ENCODE results near the gene SERPINA12. TPM values are rescaled to one million over a fixed set of nuclear protein-coding genes. Genes with fewer than 3 reads are reported as not detected.

The SERPINA12 gene
- total and polyA plus RNA-seq, 2 experiments from 2014 or later, result not detected

GRCh38 chr14:94465042-94465441, 44.2 kb downstream of the SERPINA12 start:
- peaks cover 24% of the 10 kb centered on the region for H3K36me3 Mint-ChIP-seq (ENCODE audit: low read depth)
- H3K27ac ChIP-seq (ENCODE audit: low read depth), result no peak overlapping the region

More at GRCh38 chr14:94465042-94465441, 44.2 kb downstream of the SERPINA12 start:
- H3K4me3 Mint-ChIP-seq, result no peak overlapping the region
- no peak for ATAC-seq
- no peak overlapping the region for H2AFZ ChIP-seq
- no peak overlapping the region for H3K27ac Mint-ChIP-seq
- peaks cover 15% of the 10 kb centered on the region for H3K9me2 ChIP-seq (ENCODE audit: insufficient read depth)
- H4K20me1 ChIP-seq (replicated peaks; ENCODE audit: insufficient read depth), result no peaks in the 10 kb centered on the region
- no peak overlapping the region for H3K4me3 ChIP-seq
- H3K27me3 Mint-ChIP-seq (ENCODE audit: insufficient read depth, low read depth, poor library complexity), result peaks cover 1% of the 10 kb centered on the region
- no peaks in the 10 kb centered on the region for H3K4me1 Mint-ChIP-seq
- H3K9me3 Mint-ChIP-seq, result peaks cover 41% of the 10 kb centered on the region
- TF ChIP-seq CREB1 (CRISPR knock-in tag; IDR thresholded peaks at IDR 0.05; ENCODE audit: low read depth) (no peak), EZH2phosphoT487 (IDR thresholded peaks at IDR 0.05; ENCODE audit: unreplicated experiment) (no peak), ZNF462 (CRISPR knock-in tag; IDR thresholded peaks at IDR 0.05) (no peak), ZNF331 (CRISPR knock-in tag; IDR thresholded peaks at IDR 0.05; ENCODE audit: low read depth) (no peak), EZH2 (IDR thresholded peaks at IDR 0.05; ENCODE audit: low read depth, unreplicated experiment) (no peak), ETS1 (IDR thresholded peaks at IDR 0.05) (no peak)
- no peaks in the 10 kb centered on the region for H3K36me3 ChIP-seq (ENCODE audit: insufficient read depth)
- no peaks in the 10 kb centered on the region for H3K27me3 ChIP-seq (ENCODE audit: insufficient read depth)
- no peaks in the 10 kb centered on the region for H3K79me2 ChIP-seq (replicated peaks; ENCODE audit: insufficient read depth)
- H3K4me2 ChIP-seq, result no peak overlapping the region
- no peaks in the 10 kb centered on the region for H3F3A ChIP-seq (replicated peaks; ENCODE audit: low read depth)
- no peaks in the 10 kb centered on the region for H3K4me1 ChIP-seq (ENCODE audit: insufficient read depth)
- DNase-seq (ENCODE audit: low spot score), result no peak
